Activated CD4-positive, CD25-positive, alpha-beta regulatory T cell (primary cell): Measurements from ENCODE around the gene GFRAL.
"Not testable (repeated sequence)": the region's sequence is repeated elsewhere in the genome, so short reads cannot be mapped to it uniquely, and the experiment has no call there.

Experiments used
- DNase-seq, 4 experiments: peaks; one replicate each; lab custom pipeline; 2025; lab: John Stamatoyannopoulos, UW

GFRAL gene

GRCh38 chr6:55327169-55327568 lies at the start of gene GFRAL:
Gene GFRAL (plus strand): TSS chr6:55327469. CDS start chr6:55327555, 86 bp downstream.
- DNase-seq: no peak

- DNase-seq: no peak
These were observed 49.6 kb upstream of the GFRAL start for GRCh38 chr6:55277646-55278045.

- no peak for DNase-seq
These were observed 46.1 kb upstream of the GFRAL start for GRCh38 chr6:55281215-55281614.

GRCh38 chr6:55282115-55282514 lies 45.2 kb upstream of the GFRAL start:
- DNase-seq: no peak

- DNase-seq: no peak
These were observed 40.4 kb upstream of the GFRAL start for GRCh38 chr6:55286824-55287223.

- no peak for DNase-seq
These were observed 36.5 kb upstream of the GFRAL start for GRCh38 chr6:55290736-55291135.

GRCh38 chr6:55293116-55293515 lies 34.2 kb upstream of the GFRAL start:
- DNase-seq: no peak

- not testable (repeated sequence) for DNase-seq
These were observed 30.1 kb upstream of the GFRAL start for GRCh38 chr6:55297214-55297613.

- DNase-seq: no peak
These were observed 27.8 kb upstream of the GFRAL start for GRCh38 chr6:55299286-55299985.

GRCh38 chr6:55304747-55305146 lies 22.5 kb upstream of the GFRAL start:
- DNase-seq: no peak

- DNase-seq: no peak
These were observed 7.1 kb upstream of the GFRAL start for GRCh38 chr6:55319961-55320695.

GRCh38 chr6:55320696-55321086 lies 6.6 kb upstream of the GFRAL start:
- DNase-seq: no peak

GRCh38 chr6:55377150-55377549 lies 49.9 kb downstream of the GFRAL start:
- no peak for DNase-seq

- DNase-seq: no peak
These were observed 52.2 kb downstream of the GFRAL start for GRCh38 chr6:55379471-55379870.

- DNase-seq: no peak
These were observed 52.6 kb downstream of the GFRAL start for GRCh38 chr6:55379895-55380294.

GRCh38 chr6:55388211-55388610 lies 60.9 kb downstream of the GFRAL start:
- DNase-seq: no peak

- DNase-seq: no peak
These were observed 68.6 kb downstream of the GFRAL start for GRCh38 chr6:55395871-55396270.

- DNase-seq: no peak
These were observed 70.7 kb downstream of the GFRAL start for GRCh38 chr6:55397986-55398385.

- no peak for DNase-seq
These were observed 72.1 kb downstream of the GFRAL start for GRCh38 chr6:55399351-55399750.

GRCh38 chr6:55405474-55406235 lies 78.4 kb downstream of the GFRAL start:
- DNase-seq: no peak

GRCh38 chr6:55410674-55411073 lies 83.4 kb downstream of the GFRAL start:
- DNase-seq: no peak

- DNase-seq: no peak
These were observed 96.7 kb downstream of the GFRAL start for GRCh38 chr6:55423933-55424332.
